ENCODE results near the gene FBXO31. TPM values are rescaled to one million over a fixed set of nuclear protein-coding genes. Genes with fewer than 3 reads are reported as not detected.

The FBXO31 gene
- total and polyA plus RNA-seq, 2 donors (not counting 1 experiment from before 2014, with no cell fraction given), result 17.8 to 32.9 TPM

DNA sequence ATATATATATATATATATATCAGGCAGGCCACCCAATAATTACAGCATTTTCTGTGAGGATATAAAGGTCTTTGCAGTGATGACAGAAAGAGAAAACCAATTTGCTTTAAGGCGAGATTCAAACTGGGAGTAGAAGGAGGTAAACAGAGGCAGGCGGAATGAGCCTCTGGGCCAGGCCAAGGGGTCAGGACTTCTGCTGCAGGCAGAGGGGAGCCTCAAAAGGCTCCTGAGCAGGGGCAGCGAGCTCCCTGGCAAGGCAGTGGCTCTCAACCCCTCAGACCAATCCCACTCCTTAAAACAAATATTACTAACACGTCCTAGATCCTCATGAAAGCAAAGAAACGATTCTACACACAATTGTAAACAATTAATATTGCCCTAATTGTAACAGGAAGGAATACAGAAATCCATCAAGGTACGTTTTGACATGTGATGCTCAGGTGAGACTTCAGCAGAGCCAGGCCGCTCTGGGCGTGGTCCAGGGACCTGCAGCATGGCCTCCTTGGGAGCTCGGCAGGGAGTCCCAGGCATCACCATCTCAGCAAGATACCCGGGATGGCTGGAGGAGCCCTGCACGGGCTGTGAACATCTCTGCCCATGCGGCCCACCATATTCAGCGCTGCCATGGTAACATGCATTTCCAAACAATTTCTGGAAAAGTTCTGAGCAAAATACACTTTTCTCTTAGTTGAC lies 18.4 kb downstream of the FBXO31 start:
- Histone ChIP-seq H3K36me3 (replicated peaks in 1 of 2; ENCODE audit: control extremely low read depth in 1 of 2, control insufficient read depth in 1 of 2, extremely low read depth in 1 of 2, insufficient read depth in 2 of 2, low read length in 1 of 2) (peaks cover 0 to 26% of the 10 kb centered on the region in 2 experiments), H3K4me3 (ENCODE audit: control extremely low read depth in 1 of 5, extremely low read depth in 1 of 5, insufficient read depth in 1 of 5, low read depth in 2 of 5, low read length in 4 of 5) (no peak overlapping the region), H3K4me1 (ENCODE audit: control insufficient read depth in 2 of 2, insufficient read depth in 2 of 2, low read length in 2 of 2) (peaks cover 6 to 11% of the 10 kb centered on the region in 2 donors), H3K27me3 (replicated peaks in 1 of 4; ENCODE audit: control extremely low read depth in 1 of 4, control insufficient read depth in 3 of 4, insufficient read depth in 4 of 4, low read length in 3 of 4) (no peaks in the 10 kb centered on the region), H3K27ac (ENCODE audit: low read length in 2 of 2) (no peak overlapping the region), H3K4me2 (replicated peaks; ENCODE audit: low read depth, low read length, poor library complexity, severe bottlenecking) (no peak overlapping the region), H4K20me1 (ENCODE audit: control insufficient read depth, insufficient read depth, low read length, poor library complexity, severe bottlenecking) (peaks cover 63% of the 10 kb centered on the region), H3K79me2 (ENCODE audit: control insufficient read depth, insufficient read depth, low read length) (peaks cover 80% of the 10 kb centered on the region), H3K9me3 (ENCODE audit: control extremely low read depth in 1 of 3, control insufficient read depth in 2 of 3, insufficient read depth in 1 of 3, low read length in 2 of 3) (no peaks in the 10 kb centered on the region), H2AFZ (ENCODE audit: insufficient read depth, low read depth, low read length, poor library complexity, severe bottlenecking) (no peak overlapping the region), H3K9ac (ENCODE audit: low read length) (no peak overlapping the region)
- ATAC-seq (ENCODE audit: low read depth) (no peak), DNase-seq (no peak)
- Mint-ChIP-seq H3K27ac (no peak overlapping the region), H3K4me1 (peaks cover 22% of the 10 kb centered on the region), H3K27me3 (no peaks in the 10 kb centered on the region), H3K9me3 (ENCODE audit: insufficient read depth) (no peaks in the 10 kb centered on the region), H3K4me3 (no peak overlapping the region)
- POLR2A ChIA-PET, result no interaction called here
- intact Hi-C loops (cut with micrococcal nuclease), result no loop called here
- TF ChIP-seq CTCF (IDR thresholded peaks at IDR 0.05) (no peak), EZH2 (IDR thresholded peaks at IDR 0.05; ENCODE audit: borderline replicate concordance, insufficient read depth, low read depth, low read length, poor library complexity, severe bottlenecking) (no peak)
- CTCF ChIA-PET, result no interaction called here
- WGBS (ENCODE audit: insufficient coverage), result 97% methylated on average over 12 of the region's 13 CpGs

DNA sequence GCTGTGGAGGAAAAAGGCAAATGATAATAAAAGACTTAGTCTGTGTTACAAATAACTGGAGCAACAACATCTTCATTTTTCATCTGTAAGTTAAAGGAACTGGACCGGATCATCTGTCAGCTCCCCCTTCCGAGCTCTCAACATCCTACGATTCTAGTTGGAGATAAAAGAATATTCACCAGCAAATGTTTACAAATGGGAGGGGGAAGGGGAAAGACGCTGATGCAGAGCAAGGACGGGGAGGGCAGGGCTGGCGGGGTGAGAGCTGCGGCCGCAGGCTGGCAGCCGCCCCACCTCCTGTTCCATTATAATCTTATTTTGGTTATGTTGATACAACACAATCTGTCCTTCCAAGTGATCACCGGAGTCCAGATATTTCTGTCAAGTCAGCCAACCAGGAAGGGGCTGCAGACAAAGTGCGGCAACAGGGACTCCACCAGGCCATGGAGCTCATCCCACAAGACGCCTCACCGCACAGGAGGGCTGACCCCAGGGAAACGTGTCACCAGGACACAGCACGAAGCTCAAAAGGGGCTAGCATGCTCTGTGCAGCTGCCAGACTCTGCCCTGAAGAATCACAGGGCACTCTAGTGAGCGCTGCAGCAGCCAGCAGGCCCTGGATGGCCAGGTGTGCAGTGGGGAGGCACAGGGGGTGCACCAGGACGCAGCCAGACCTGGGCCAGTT lies 19.7 kb downstream of the FBXO31 start:
- H3K79me2 ChIP-seq (ENCODE audit: control insufficient read depth, insufficient read depth, low read length), result peaks cover 70% of the 10 kb centered on the region
- ATAC-seq (ENCODE audit: low read depth) (no peak), DNase-seq (no peak)
- peaks cover 17% of the 10 kb centered on the region for H3K4me1 Mint-ChIP-seq
- ChIA-PET CTCF (no interaction called here), POLR2A (no interaction called here)
- WGBS (ENCODE audit: insufficient coverage), result 90% methylated on average over 8 of the region's 17 CpGs
- no peak overlapping the region for H2AFZ ChIP-seq (ENCODE audit: insufficient read depth, low read depth, low read length, poor library complexity, severe bottlenecking)
- peaks cover 6 to 10% of the 10 kb centered on the region in 2 donors for H3K4me1 ChIP-seq (ENCODE audit: control insufficient read depth in 2 of 2, insufficient read depth in 2 of 2, low read length in 2 of 2)
- TF ChIP-seq CTCF (IDR thresholded peaks at IDR 0.05) (no peak), EZH2 (IDR thresholded peaks at IDR 0.05; ENCODE audit: borderline replicate concordance, insufficient read depth, low read depth, low read length, poor library complexity, severe bottlenecking) (no peak)
- no peak overlapping the region for H3K4me3 Mint-ChIP-seq
- no peak overlapping the region for H3K9ac ChIP-seq (ENCODE audit: low read length)
- H4K20me1 ChIP-seq (ENCODE audit: control insufficient read depth, insufficient read depth, low read length, poor library complexity, severe bottlenecking), result peaks cover 52% of the 10 kb centered on the region
- no peaks in the 10 kb centered on the region for H3K27me3 Mint-ChIP-seq
- H3K9me3 ChIP-seq (ENCODE audit: control extremely low read depth in 1 of 3, control insufficient read depth in 2 of 3, insufficient read depth in 1 of 3, low read length in 2 of 3), result no peaks in the 10 kb centered on the region
- intact Hi-C loops (cut with micrococcal nuclease), result no loop called here
- H3K36me3 ChIP-seq (replicated peaks in 1 of 2; ENCODE audit: control extremely low read depth in 1 of 2, control insufficient read depth in 1 of 2, extremely low read depth in 1 of 2, insufficient read depth in 2 of 2, low read length in 1 of 2), result peaks cover 0 to 38% of the 10 kb centered on the region in 2 experiments
- no peak overlapping the region for H3K27ac Mint-ChIP-seq
- no peaks in the 10 kb centered on the region for H3K9me3 Mint-ChIP-seq (ENCODE audit: insufficient read depth)
- no peak overlapping the region for H3K27ac ChIP-seq (ENCODE audit: low read length in 2 of 2)
- no peaks in the 10 kb centered on the region for H3K27me3 ChIP-seq (replicated peaks in 1 of 4; ENCODE audit: control extremely low read depth in 1 of 4, control insufficient read depth in 3 of 4, insufficient read depth in 4 of 4, low read length in 3 of 4)
- peak overlapping the region; percentile 30 for H3K4me2 ChIP-seq (replicated peaks; ENCODE audit: low read depth, low read length, poor library complexity, severe bottlenecking)
- no peak overlapping the region for H3K4me3 ChIP-seq (ENCODE audit: control extremely low read depth in 1 of 5, extremely low read depth in 1 of 5, insufficient read depth in 1 of 5, low read depth in 2 of 5, low read length in 4 of 5)
